BE2C (cell line): ENCODE results near the gene GPER1.

Source experiments
- DNase-seq: peaks from one replicate; pipeline ENCODE4 v3.0.0-alpha.2; 2020
- H3K27me3 ChIP-seq: fragments of 250-450 bp; sonication (Bioruptor Pico); 2 replicates; pipeline ENCODE4 v1.5.1; 2020; ENCODE audit warnings: mild to moderate bottlenecking
- H3K36me3 ChIP-seq: fragments of 250-450 bp; sonication (Bioruptor Pico); 2 replicates; pipeline ENCODE4 v1.5.1; 2020; ENCODE audit warnings: mild to moderate bottlenecking
- H3K4me1 ChIP-seq: fragments of 250-450 bp; sonication (Bioruptor Pico); 2 replicates; pipeline ENCODE4 v1.5.1; 2020
- H3K4me3 ChIP-seq: 2 replicates; pipeline ENCODE4 v1.5.1; 2011; ENCODE audit warnings: low read depth, low read length
- H3K9me3 ChIP-seq: fragments of 250-450 bp; sonication (Bioruptor Pico); 2 replicates; pipeline ENCODE4 v1.5.1; 2020
- TF ChIP-seq, protein P1 (sequence below): IDR thresholded peaks from 2 replicates; pipeline ENCODE4 v1.5.1; 2012; ENCODE audit warnings: mild to moderate bottlenecking, low read depth, low read length

The GPER1 gene

DNA sequence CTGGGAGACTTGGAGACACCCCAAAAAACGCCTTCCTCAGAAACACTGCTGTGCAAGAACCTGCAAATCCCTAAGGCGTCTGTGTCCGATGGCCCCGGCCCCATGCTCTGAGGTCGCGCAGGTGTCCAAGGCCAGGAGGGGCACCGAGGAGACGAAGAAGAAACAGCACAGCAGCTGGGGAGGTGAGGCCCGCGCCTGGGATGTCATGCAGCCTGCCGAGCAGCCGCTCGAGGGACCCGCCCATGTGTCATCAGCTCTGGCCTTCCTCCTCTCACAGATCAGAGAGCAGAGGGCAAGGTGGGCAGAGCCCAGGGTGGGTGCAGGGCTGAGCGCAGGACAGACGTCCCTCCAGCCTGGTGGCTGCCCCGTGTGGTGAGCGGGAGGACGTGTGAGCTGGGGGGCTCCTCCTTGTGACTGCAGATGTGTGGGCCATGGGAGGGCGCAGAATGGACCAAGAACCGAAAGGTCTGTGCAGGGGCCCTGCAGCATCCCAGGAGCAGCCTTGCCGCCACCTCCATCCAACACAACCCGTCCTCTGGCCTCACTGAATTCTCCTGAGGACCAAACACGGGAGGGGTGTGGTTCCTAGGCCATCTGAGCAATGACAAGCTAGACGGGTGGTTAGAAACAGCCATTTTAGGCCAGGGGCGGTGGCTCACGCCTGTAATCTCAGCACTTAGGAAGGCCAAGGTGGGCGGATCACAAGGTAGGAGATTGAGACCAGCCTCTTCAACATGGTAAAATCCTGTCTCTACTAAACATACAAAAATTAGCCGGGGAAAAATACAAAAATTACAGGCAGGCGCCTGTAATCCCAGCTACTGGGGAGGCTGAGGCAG lies 13.1 kb upstream of the GPER1 start:
- Histone ChIP-seq H3K27me3 (no peaks in the 10 kb centered on the region), H3K4me3 (no peak overlapping the region), H3K4me1 (no peaks in the 10 kb centered on the region), H3K36me3 (no peaks in the 10 kb centered on the region), H3K9me3 (no peaks in the 10 kb centered on the region)
- DNase-seq: no peak
- TF ChIP-seq, protein P1, sequence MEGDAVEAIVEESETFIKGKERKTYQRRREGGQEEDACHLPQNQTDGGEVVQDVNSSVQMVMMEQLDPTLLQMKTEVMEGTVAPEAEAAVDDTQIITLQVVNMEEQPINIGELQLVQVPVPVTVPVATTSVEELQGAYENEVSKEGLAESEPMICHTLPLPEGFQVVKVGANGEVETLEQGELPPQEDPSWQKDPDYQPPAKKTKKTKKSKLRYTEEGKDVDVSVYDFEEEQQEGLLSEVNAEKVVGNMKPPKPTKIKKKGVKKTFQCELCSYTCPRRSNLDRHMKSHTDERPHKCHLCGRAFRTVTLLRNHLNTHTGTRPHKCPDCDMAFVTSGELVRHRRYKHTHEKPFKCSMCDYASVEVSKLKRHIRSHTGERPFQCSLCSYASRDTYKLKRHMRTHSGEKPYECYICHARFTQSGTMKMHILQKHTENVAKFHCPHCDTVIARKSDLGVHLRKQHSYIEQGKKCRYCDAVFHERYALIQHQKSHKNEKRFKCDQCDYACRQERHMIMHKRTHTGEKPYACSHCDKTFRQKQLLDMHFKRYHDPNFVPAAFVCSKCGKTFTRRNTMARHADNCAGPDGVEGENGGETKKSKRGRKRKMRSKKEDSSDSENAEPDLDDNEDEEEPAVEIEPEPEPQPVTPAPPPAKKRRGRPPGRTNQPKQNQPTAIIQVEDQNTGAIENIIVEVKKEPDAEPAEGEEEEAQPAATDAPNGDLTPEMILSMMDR: no peak

DNA sequence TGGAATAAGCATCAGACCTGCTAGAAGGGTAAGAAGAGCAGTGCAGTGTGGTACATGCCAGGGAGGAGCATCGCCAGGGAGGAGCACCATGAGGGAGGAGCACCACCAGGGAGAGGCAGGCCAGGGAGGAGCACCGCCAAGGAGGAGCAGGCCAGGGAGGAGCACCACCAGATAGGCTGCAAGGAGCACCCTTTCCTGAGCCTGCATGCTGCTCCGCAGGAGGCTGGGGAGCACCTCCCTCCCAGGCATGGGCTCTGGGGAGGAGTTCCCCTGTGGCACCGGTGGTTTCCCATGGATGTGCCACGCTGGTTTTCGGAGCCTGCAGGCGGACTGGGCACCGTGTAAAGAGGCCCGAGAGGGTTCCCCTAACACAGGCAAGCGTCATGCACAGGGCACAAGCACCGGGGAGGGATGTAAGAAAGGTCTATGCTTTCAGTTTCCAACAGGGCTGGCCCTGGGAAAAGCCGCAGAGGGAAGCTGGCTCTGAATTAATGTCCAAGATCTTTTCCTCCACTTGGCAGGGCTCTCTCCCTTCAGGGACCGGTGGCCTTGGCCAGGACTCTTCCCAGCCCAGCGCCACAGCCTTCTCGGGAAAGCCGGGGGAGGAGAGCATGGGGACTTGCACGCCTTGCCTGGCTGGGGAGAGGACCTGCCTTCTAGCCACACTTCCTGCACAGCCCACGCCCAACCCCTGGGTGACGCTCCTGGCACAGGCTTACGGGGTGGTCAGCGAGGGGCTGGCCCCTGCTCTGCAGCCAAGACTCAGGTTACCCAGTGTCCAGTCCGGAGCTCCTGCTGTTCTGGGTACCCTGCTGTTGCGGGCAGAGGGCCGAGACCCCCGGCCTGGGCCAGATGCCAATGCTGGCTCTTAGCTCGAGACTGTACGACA lies 11.5 kb upstream of the GPER1 start:
- Histone ChIP-seq H3K27me3 (no peaks in the 10 kb centered on the region), H3K9me3 (no peaks in the 10 kb centered on the region), H3K4me3 (no peak overlapping the region), H3K36me3 (no peaks in the 10 kb centered on the region), H3K4me1 (peaks cover 7% of the 10 kb centered on the region)
- TF ChIP-seq, protein P1: no peak
- no peak for DNase-seq

DNA sequence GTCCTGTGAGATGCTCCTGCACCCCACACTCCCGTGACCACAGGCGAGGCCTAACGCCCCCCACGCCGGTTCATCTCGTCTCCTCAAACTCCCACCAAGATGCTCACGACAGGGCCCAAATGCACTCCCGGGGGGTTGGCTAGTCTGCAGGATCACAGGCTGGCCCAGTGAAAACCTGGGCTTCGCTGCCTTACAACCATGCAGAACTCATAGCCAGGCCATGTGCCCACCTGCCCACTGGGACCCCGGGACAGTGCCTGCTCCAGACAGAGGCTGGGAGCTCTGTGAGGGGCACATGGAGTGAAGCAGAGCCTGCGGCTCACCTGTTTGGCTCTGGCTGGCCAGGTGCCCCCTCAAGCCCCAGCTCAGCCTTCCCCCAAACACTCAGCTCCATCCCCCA lies 9.4 kb upstream of the GPER1 start:
- no peak for DNase-seq
- H3K4me3 ChIP-seq: no peak overlapping the region
- TF ChIP-seq, protein P1: no peak
- no peaks in the 10 kb centered on the region for H3K9me3 ChIP-seq
- H3K4me1 ChIP-seq: peaks cover 22% of the 10 kb centered on the region
- no peaks in the 10 kb centered on the region for H3K36me3 ChIP-seq
- H3K27me3 ChIP-seq: no peaks in the 10 kb centered on the region

DNA sequence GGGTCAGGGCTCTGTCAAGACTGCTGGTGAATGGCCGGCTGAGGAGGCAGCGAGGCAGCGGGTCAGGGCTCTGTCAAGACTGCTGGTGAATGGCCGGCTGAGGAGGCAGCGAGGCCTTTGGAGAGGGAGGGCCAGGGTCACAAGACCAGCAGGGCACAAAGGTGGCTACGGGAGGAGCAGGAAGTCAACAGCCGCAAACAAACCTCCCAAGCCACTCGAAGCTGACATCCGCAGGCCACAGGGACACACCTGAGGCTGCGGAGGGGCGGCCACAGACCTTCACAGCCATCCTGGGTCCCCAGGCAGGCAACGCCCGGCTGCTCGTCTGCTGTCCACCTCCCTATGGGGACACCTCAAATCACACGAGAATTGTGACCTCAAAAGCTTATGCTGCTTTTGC lies 8.9 kb upstream of the GPER1 start:
- Histone ChIP-seq H3K4me1 (peaks cover 22% of the 10 kb centered on the region), H3K36me3 (no peaks in the 10 kb centered on the region)
- DNase-seq: no peak

DNA sequence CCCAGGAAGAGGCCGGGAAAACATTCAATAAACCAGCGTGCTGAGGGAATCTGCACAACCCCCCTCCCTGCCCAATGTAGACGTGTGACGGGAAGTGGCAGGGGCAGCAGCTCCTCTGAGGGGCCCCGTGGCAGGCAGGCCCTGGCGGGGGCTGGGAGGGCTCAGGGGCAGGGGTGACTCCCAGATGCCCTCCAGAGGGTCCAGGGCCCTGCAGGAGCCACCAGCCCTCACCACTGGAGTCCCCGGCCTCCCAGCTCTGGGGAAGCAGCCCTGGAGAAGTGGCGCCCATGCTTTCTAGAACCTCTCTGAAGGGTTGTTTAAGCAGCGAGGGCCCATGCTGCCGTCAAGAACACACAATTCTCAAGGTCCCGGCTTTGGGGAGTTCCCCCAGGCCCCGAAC lies 8.4 kb upstream of the GPER1 start:
- H3K27me3 ChIP-seq: no peaks in the 10 kb centered on the region
- H3K4me3 ChIP-seq: no peak overlapping the region
- H3K36me3 ChIP-seq: no peaks in the 10 kb centered on the region
- peaks cover 22% of the 10 kb centered on the region for H3K4me1 ChIP-seq
- DNase-seq: no peak
- TF ChIP-seq, protein P1: no peak
- no peaks in the 10 kb centered on the region for H3K9me3 ChIP-seq

More for the DNA sequence above, 8.9 kb upstream of the GPER1 start:
- TF ChIP-seq, protein P1: no peak
- Histone ChIP-seq H3K4me3 (no peak overlapping the region), H3K9me3 (no peaks in the 10 kb centered on the region), H3K27me3 (no peaks in the 10 kb centered on the region)
